ENCODE results near the gene CLDN7.

The CLDN7 gene

GRCh38 chr17:7215652-7216180 is 46.6 kb downstream of the CLDN7 start:
- no peak overlapping the region for H3K27ac ChIP-seq
- TF ChIP-seq ZFX (IDR thresholded peaks at IDR 0.05) (no peak), CTCF (conservative IDR thresholded peaks at IDR 0.05) (no peak)

GRCh38 chr17:7215136-7215638 is 47.1 kb downstream of the CLDN7 start:
- no peak for TF ChIP-seq ZFX (IDR thresholded peaks at IDR 0.05)
- peak; percentile 20; the same call in 1 of the 2 replicates for TF ChIP-seq CTCF (conservative IDR thresholded peaks at IDR 0.05)
- H3K27ac ChIP-seq: no peak overlapping the region

- TF ChIP-seq ZFX (IDR thresholded peaks at IDR 0.05) (no peak), CTCF (conservative IDR thresholded peaks at IDR 0.05) (peak; percentile 55)
- H3K27ac ChIP-seq: no peak overlapping the region
Measured at GRCh38 chr17:7214300-7215135, 47.8 kb downstream of the CLDN7 start.

- no peak overlapping the region for H3K27ac ChIP-seq
- TF ChIP-seq ZFX (IDR thresholded peaks at IDR 0.05): no peak
Measured at GRCh38 chr17:7213895-7214299, 48.4 kb downstream of the CLDN7 start.

GRCh38 chr17:7211491-7212273 is 50.6 kb downstream of the CLDN7 start:
- H3K27ac ChIP-seq: no peak overlapping the region
- no peak for TF ChIP-seq ZFX (IDR thresholded peaks at IDR 0.05)
- TF ChIP-seq CTCF (conservative IDR thresholded peaks at IDR 0.05): no peak
